Hematopoietic multipotent progenitor cell treated with erythropoietin and hydrocortisone succinate and interleukin-3 and kit ligand, for 8 days (in vitro differentiated cells): ENCODE measurements around the gene NTNG1.
A peak's percentile ranks its signal among the peaks of the same experiment; 100 is the strongest.
"Not testable (repeated sequence)": the region's sequence is repeated elsewhere in the genome, so short reads cannot be mapped to it uniquely, and the experiment has no call there.

Experiments
- DNase-seq: peaks from one replicate; pipeline ENCODE4 v3.0.0-alpha.2; 2015

The NTNG1 gene

DNA sequence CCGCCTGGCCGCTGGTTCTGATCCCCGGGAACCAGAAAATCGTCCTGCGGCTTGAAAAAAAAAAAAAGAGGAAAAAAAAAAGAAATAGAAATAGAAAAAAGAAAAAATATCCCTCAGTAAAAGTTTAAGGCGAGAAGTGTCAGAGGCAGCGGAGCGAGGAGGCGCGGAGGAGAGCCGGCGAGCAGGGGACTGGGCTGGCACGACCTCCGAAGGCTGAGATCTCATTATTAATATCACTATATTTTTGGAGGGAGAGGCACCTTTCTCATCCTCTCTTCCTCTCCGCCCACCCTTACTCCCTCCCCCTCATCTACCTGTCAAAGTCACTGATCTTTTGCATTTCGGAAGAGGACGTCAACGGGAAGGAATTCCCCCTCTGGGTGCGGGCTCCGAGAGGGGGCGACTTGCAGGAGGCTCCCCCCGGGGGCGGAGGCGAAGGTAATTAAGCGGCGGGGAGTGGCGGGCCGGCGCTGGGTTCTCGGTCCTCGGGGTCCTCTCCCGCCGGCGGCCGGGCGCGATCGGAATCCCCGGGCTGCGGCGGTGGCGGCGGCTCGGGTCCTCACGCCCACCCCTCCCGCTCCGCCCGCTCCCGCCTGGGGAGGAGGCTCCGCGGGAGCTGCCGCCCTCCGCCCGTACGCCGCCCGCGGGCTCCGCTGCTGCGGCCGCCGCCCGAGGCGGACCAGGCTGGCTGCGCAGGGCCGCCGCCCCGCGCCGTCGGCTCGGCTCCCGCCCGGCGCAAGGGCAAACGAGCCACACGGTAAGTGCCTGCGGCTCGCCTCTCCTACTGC, at the start of gene NTNG1:
NTNG1 (plus strand) TSS at position 337 of the 788 bp plus-strand sequence.
- no peak for DNase-seq

DNA sequence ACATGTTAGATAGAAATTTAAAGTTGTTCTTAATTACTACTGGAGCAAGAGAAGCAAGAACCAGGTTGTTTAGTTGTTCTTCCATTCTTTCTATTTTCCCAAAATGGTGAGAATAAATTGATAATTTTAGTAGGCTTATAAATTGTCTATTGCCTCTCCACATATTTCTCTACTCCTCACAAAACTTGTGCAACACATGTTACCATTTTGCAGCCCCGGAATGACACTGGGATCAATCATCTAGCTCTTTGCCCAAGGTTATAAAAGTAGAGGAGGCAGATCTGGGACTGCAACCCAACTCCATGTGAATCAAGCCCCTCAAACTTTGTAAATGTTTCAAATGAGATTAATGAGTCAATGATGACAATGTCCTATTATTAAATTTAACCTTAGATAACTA, 49.4 kb upstream of the NTNG1 start:
- DNase-seq, result no peak

DNA sequence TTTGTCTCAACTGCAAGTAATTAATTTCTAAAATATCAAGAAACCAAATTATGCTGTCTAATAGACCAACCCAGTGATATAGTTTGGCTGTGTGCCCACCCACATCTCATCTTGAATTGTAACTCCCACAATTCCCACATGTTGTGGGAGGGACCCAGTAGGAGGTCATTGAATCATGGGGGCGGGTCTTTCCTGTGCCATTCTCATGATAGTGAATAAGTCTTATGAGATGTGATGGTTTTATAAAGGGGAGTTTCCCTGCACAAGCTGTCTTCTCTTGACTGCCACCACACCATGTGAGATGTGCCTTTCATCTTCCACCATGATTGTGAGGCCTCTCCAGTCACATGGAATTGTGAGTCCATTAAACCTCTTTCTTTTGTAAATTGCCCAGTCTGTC, 47.4 kb upstream of the NTNG1 start:
- not testable (repeated sequence) for DNase-seq

DNA sequence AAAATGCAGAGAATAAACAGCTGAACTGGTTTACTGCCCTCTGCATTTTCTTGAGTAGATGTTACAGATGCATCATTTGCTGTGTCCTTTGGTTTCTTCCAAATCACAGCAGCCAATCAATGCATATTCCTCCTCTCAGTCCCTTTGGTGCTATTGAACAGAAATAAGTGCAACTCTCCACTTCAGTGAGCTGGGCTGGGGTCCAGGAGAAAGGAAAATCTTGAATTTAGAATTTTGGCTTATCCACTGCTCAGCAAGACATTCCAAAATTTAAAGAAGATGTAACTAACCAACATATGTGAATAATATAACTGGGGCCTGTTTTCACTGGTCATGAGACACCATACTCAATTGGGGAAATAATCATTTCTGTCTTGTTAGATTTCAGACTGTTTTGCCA, 45.2 kb upstream of the NTNG1 start:
- DNase-seq, result no peak

DNA sequence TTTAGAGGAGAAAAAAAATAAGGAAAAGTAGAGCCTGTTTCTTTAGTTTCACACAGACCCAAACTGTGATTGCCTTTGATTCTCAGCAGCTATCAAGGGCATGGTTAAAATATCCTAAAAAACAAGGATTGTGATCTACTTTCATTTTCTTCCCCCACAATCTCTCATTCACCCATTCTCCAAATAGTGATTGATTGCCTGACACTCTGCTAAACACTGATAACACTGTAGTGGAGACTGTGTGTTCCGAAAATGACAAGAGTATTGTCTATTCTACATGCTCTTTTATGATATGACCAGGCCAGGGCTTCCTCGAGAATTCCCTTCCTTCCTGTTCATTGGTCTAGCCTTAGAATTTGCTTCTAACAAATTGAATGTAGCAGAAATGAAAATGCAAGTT, 44.1 kb upstream of the NTNG1 start:
- no peak for DNase-seq

DNA sequence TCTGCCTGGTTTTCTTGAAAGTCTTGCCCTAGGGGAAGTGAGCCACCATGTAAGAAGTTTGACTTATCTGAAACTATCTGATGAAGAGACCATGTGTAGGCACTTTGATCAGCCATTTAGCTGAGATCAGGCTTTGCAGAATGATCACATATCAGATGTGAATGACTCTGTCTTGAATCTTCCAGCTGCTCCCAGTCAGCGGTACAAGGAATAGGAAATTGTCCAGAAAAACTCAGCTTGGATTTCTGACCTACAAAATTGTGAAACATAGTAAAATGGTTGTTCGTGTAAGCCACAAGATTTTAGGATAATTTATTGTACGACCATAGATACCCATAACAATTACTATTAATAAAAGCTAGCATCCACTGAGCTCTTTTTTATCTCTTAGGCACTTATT, 41.9 kb upstream of the NTNG1 start:
- no peak for DNase-seq

DNA sequence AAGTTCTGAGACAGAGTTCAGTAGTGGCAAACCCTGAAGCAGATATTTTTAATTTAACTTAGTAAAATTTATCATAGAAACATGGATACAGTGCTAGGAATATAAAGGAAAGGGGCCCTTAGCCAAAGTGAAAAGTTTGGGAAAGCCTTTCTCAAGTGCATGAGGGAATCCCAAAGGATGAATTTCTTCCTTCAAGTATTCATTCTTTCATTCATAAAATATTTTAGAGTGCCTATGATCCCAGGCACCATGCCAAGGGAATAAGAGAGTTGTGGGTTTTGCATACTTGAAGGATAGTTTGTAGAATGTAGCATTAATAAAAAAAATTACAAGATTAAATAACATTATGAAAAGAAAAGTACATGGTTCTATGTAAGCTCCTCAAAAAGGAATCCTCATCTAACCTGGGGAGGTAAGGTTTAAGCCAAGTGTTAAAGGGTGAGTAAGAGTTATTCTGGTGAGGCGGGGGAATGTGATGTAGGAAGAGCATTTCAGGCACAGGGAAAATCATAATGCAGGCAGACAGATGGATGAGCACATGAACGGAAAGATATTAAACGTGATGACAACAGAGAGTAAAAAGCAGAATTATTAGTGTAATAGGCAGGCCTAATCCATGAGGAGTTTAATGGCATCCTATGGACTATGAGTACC, 40.4 kb upstream of the NTNG1 start:
- no peak for DNase-seq

DNA sequence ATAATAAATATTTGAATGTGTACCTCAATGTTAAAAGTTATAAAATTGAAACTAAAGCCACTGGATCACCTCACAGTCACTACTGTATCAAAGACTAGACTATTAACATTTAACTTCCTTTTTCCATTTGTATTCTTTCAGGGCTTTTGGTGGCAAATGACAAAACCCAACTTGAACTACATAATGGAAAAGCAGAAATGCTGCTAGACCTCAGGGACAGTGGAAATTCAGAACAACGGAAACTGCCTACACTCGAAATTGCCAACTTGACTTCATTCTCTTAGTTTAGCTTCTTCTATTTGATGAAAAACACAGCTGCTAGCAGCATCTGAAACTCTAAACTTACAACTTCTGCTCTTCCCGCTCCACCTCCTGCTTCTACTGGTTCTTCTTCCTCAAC, 34.9 kb upstream of the NTNG1 start:
- DNase-seq, result no peak

DNA sequence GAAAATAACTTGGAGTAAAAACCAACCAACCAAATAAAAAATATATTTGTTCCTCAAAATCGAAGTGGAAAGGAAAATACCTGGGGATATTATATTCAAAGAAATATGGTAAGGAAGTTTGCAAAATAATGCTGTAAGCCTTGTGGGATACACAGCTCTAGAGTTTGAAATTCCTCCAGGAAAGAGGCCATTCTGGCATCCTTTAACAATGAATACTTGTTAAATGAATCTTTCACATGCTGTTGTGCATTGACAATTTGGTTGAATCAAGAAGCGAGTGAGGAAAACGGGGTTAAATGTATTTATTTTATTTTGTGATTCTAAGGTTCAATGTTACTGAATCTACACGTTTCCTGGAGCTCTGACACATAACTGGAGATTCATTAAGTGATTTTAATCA, 30.5 kb upstream of the NTNG1 start:
- no peak for DNase-seq

DNA sequence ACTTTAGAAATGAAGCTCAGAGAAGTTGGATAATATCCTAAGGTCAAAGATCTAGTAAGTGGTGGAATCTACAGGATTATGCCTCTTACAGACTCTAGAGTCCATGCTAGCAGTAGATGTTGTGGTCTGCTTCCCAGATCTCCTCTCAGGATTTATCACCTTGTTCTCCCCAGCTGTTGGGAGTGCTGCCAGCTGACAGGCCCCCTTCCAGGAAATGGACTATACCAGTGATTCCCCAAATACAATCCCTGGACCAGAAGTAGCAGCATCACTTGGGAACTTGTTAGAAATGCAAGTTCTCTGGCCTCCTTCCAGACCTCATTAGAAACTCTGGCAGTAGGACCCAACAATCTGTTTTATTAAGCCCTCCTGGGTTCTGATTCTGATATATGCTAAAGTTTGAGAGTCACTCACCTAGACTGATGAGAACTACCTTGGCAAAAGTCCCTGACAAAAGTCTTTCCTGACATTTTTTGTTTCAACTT, 24.5 kb upstream of the NTNG1 start:
- no peak for DNase-seq

DNA sequence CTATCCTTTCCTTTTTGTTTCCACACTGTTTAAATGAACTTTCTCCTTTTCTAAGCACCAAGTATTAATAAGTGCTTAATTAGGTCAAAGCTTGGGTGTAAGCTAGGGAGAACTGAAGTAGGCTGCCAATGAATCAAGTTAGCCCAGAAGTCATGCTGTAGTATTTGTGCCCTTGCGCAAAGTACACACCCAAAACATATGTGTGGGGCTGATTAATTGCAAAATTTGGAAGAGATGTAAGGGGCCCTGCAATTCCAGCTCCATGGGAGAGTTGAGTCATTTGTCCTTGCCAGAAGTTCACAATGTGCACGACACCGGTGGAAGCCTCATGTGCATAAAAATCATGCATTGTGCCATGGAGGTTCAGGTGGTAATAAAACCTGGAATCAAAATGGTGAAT, 18.6 kb upstream of the NTNG1 start:
- no peak for DNase-seq

DNA sequence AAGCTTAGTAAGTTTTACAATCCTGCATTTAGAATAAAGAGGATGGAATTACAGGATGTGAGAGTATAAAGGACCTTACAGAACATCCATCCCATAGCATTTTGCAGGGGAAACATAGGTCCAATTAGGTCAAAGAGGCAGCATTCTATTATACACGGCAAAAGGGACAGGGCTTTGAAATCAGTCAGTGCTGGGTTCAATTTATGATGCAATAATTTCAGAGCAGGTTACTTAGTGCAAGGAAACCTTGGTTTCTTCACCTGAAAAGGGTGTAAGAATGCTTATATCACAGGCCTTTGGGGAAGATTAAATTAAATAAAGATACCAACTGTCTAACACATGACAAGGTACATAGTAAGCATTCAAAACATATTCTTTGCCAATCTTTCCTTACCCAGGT, 17.1 kb upstream of the NTNG1 start:
- no peak for DNase-seq

DNA sequence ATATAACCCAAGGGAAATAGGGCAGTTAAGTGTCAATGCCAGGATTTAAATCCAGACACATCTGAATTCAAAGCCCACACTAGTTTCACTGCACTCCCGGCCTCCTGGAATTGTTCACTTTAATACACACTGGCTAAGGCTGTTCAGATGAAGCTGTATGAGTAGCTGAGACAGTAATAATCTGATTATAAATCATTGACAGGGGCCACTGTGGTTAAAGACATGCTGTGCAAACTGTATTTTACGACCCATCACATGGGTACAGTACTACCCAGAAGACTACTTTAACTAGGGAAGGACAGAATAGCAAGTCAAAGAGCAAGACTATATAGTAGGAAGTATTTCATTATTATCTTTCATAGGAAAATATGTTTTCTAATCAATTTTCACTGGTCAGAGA, 16.1 kb upstream of the NTNG1 start:
- DNase-seq, result no peak

DNA sequence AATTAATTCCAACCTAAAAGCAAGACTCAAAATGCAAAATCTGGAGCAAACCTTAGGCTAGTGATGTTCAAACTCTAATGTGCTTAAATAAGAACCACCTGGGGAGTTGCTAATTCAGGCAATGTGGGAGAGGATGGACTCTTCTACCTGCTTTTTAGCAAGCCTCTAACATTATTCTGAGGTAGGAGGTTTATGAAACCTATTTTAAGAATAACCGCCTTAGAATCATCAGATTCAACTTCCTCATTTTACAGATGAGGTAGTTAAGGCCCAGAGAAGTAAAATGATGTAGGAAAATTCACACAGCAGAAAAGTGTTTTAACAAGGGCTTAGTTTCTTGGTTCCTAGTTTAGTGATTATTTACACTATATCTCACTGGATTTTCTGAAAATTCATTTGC, 8.6 kb upstream of the NTNG1 start:
- DNase-seq, result no peak

DNA sequence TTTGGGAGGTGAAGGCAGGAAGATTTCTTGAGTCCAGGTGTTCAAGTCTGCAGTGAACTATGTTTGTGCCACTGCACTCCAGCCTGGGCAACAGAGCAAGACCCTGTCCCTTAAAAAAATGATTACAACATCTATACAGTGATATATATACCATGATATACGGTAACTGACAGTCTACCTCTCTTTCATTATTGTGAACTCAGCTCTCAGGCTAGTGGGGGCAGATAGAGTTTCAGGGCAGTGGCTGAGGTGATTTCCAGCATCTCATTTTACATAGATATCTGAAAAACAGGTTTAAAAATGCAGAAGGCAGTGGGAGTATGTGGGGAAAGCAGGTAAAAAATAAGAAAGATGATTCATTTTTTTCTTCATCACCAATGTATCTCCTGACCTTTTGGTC, 8.1 kb upstream of the NTNG1 start:
- no peak for DNase-seq

DNA sequence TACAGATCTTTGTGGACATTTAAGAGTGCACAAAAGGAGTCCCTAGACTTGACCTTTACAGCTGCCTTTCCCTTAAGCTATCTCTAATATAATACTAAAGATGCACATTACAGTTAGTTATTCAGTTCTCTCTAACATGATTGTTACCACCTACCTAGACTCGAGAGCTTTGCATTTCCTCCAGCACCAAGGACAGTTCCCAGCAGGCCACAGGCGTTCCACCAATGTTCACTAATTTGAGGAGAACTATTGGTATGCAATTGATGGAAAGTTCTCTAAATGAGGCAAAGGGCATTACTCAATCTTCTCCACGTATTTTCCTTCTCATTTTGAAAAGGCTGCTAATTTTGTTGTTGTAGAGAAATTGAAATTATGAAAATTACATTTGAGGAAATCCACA, 5.4 kb upstream of the NTNG1 start:
- peak; percentile 15 for DNase-seq

DNA sequence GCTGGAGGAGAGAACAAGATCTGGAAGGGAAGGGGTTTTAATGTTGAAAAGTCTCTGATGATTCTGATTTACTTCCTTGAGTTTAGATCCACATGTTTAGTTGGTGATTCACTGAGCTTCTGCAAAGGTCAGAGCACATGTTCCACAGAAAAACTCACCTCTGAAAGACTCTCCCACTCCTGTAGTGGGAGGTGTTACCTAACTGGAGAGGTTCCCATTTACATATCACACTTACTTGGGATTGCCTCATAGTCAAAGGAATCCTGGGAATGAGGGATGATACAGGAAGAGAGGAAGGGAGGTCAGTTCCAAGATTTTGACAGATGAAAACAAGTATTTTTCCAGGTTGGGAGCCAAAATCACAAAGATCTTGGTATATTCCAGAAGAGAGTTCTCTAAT, 2.7 kb upstream of the NTNG1 start:
- no peak for DNase-seq

DNA sequence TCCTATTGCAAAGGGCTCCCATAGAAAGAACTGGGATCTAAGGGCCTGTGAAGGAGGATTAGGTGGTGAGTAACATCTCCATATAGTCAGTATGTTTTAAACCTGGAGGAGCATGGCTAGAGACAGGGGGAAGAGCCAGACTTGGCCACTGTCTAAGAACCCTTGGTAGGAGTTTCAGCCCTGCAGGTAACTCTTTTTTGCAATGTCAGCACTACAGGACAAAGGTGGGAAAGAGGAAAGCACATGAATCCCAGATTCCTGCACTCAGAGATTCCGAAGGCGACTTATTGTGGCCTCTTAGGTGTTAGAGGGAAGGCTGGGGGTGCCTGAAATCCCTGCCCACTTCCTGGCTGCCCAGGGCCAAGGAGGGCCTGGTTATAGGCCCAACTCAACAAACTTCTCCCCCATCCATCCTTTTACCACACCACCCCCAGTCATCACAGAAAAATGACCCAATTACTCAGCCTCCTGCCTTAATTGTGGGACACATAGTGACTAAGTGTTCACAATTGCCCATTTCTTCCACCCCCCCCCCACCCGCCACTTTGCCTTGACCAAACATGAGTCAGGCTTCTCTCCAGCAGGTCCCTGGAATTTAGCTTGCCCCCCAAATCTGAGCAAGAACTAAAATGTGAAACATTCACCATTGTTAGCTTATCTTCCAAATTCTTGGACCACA, 1.9 kb upstream of the NTNG1 start:
- no peak for DNase-seq

DNA sequence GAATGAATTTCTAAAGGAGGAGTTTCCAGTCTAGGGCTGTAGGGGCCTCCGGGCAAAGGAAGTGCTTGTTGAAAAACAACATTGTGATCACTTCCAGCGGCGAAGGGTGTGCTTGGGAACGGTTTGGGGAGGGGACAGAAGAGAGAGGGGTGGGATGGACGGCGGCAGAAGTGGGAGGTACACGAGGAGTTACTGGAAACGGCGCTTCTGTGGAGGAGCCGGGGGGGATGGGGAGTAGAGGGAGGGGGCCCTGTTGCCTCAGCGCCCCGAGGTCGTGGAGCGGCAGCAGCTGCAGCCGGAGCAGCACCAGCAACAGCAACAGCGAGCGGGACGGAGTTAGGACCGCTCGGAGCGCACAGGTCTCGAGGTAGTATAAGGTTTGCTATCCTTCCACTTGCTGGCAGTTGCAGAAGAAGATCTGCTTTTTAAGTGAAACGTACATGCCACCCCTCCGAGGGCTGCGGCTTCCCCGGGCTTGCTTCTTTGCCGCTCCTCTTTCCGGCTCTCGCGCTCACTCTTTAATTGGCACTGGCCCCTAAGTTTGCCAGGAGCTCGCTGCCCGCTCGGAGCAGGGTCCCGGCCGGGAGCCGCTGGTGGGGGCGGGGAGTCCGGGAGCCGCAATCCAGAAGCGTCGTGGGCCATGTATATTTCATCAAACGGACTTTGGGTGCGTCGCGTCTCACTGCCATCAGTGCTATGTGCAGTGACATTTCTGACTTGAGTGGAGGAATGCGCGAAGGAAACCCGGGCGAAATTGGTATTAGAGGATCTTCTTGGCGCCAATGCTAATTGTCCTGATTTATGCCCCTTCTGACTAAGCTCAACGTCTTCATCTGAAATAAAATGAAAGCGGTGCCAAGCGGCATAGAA, 771 bp upstream of the NTNG1 start:
- DNase-seq, result no peak

DNA sequence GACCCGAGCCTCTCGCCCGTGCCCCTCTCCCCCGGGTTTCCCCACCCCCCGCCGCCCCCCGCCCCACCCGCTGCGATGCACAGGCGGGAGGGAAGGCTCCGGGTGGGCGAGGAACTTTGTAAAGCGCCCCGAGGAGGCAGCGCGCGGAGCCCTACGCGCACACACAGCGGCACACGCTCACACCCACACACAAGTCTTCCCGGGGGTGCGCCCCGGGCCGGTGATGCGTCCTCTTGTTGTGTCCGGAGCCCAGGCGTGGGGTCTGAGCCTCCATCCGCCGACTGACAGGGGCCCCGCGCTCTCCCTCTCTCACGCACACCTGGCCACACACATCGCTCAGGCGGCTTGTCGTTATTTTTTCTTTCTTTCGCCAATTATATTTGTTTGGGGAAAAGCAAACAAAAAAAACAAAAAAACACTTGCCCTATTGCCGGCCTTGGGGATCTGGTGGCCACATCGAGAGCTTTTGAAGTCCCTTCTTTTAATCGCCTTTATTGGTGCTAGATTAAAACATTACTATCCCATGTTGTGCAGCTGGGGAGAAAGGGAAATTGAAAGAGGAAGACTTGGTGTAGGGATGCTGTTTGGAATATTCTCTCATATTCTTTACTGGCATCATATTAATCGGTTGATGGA, 770 bp downstream of the NTNG1 start:
- DNase-seq, result peak; percentile 3

DNA sequence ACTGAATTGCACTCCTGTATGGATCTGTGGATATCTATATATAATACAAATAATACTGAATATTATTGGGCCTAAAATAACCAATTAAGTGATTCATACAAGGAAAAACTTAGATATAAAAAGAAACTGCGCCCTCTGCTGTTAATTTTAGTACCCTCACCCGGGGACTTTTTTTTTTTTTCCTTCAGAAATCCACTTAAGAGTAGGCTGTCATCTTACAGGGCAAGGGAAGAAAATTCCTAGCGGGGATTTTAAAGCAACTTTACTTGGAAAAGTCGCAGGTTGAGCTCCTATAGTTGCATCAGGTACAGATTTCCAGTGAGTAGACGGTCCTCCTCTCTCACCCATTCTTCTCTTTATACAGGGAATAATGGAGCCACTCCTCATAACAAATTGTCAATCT, 1.3 kb downstream of the NTNG1 start:
- DNase-seq, result peak; percentile 56

DNA sequence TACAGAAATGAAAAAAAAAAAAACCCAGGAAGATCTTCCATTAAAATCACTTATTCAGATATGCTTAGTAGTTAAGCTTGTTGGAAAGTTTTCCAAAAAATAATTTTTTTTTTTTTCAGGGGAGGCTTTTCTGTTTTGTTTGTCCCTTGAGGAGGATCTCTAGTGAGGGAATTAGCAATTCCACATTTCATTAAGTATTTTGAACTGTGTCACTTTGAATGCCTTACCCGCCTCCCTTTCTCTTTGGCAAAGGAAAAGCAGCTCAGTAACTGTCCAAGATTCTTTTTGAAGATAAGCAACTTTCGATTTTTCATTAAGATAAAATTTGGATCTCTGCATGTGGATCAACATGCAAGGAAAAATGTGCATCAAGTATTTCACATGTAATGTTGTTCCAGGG, 1.8 kb downstream of the NTNG1 start:
- no peak for DNase-seq

DNA sequence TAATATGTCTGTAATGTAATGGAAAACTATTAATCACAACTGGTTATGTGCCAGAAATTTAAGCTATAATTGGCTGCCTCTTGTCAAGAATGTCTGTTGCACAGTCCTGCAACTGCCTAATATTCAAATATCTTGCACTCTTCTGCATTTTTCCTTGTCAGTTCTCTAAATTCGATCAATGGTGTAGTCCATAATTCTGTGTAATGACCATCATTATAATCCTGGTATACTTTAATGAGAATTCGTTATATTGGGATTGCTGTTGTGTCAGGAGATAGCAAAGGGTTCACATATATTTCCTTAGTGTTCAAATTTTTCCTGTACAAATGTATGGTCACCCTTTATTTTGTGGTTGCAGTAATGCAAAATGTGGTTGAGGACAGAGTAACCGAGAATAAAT, 4.8 kb downstream of the NTNG1 start:
- DNase-seq, result no peak
